ACC112 (cell line): ENCODE measurements around the gene USP9X.

Experiments
- H2AFZ ChIP-seq: fragments of 200-600 bp; sonication (generic); one replicate; pipeline ENCODE4 v1.6.0; 2017; ENCODE audit warnings: antibody characterized with exemption, low read length; ENCODE audit not compliant: unreplicated experiment
- H3K27ac ChIP-seq: fragments of 200-600 bp; sonication (generic); 2 replicates; pipeline ENCODE4 v1.5.1; 2014; ENCODE audit warnings: low read depth, mild to moderate bottlenecking, antibody characterized with exemption, low read length, moderate library complexity
- H3K27me3 ChIP-seq: fragments of 200-600 bp; sonication (generic); 2 replicates; pipeline ENCODE4 v1.6.1; 2014; ENCODE audit warnings: mild to moderate bottlenecking, antibody characterized with exemption, low read length, moderate library complexity, mixed read lengths; ENCODE audit not compliant: insufficient read depth
- H3K36me3 ChIP-seq: fragments of 200-600 bp; sonication (generic); 2 replicates; pipeline ENCODE4 v1.6.1; 2016; ENCODE audit warnings: mild to moderate bottlenecking, antibody characterized with exemption, low read length, moderate library complexity, mixed read lengths; ENCODE audit not compliant: insufficient read depth
- H3K4me1 ChIP-seq: fragments of 200-600 bp; sonication (generic); one replicate; pipeline ENCODE4 v1.6.1; 2016; ENCODE audit warnings: low read length, mixed read lengths; ENCODE audit not compliant: insufficient read depth, unreplicated experiment, control insufficient read depth
- H3K4me3 ChIP-seq: fragments of 200-600 bp; sonication (generic); 2 replicates; pipeline ENCODE4 v1.5.1; 2014; ENCODE audit warnings: mild to moderate bottlenecking, low read depth, low read length
- H3K79me2 ChIP-seq: fragments of 200-600 bp; sonication (generic); one replicate; pipeline ENCODE4 v1.6.0; 2016; ENCODE audit warnings: low read length; ENCODE audit not compliant: control insufficient read depth, unreplicated experiment, insufficient read depth

USP9X gene, protein sequence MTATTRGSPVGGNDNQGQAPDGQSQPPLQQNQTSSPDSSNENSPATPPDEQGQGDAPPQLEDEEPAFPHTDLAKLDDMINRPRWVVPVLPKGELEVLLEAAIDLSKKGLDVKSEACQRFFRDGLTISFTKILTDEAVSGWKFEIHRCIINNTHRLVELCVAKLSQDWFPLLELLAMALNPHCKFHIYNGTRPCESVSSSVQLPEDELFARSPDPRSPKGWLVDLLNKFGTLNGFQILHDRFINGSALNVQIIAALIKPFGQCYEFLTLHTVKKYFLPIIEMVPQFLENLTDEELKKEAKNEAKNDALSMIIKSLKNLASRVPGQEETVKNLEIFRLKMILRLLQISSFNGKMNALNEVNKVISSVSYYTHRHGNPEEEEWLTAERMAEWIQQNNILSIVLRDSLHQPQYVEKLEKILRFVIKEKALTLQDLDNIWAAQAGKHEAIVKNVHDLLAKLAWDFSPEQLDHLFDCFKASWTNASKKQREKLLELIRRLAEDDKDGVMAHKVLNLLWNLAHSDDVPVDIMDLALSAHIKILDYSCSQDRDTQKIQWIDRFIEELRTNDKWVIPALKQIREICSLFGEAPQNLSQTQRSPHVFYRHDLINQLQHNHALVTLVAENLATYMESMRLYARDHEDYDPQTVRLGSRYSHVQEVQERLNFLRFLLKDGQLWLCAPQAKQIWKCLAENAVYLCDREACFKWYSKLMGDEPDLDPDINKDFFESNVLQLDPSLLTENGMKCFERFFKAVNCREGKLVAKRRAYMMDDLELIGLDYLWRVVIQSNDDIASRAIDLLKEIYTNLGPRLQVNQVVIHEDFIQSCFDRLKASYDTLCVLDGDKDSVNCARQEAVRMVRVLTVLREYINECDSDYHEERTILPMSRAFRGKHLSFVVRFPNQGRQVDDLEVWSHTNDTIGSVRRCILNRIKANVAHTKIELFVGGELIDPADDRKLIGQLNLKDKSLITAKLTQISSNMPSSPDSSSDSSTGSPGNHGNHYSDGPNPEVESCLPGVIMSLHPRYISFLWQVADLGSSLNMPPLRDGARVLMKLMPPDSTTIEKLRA (N-terminal part only)

DNA sequence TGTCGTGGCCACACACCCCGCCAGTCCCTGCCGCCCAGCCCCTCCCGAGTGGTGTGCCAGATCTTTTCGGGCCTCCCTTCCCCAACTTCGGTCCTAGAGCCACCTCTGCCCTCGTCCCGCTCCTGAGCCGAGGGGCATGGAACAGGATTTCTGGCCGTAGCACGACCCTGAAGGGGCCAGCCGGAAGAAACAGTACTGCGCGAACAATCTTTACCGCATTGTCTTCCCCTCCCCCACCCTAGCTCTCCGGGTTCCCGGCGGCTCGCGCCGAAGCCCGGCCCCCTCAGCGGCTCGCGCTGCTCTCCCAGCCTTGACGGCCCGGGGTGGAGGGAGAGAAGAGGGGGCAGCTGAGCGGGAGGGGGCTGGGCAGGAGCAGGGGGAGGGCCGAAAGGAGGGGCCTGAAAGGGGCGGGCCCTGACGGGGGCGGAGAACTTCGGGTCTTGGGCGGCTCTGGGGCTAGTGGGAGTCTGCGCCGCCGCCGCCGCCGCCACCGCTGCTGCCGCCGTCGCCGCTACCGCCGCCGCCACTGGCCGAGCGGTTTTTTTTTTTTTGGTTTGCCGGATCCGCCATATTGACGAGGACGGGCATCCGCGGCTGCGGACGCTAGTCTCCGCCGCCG, at the start of gene USP9X:
Gene USP9X (plus strand): TSS at position 553 of the 619 bp plus-strand sequence. CDS start 38,184 bp downstream, outside the sequence.
- H2AFZ ChIP-seq: no peak within 1 kb of the TSS

DNA sequence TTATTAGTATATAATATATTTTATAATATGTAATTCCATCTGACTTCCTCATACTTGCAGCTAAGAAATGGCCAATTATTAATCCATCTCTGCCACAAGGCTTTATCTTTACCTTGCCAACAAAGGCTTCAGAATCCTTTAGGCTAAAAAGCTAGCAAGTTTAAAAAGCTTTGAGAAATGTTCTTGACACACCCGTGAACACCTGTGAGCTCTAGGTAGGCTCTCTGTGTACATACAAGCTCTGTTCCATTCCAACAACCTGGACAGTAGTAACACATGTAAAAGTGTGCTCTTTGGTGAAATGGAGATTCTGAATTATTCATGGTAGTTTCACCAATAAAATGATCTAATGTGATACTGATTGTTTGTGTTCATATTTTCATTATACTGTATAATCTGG, 49.7 kb upstream of the USP9X start:
- H2AFZ ChIP-seq: no peak overlapping the region
- H3K27me3 ChIP-seq: no peaks in the 10 kb centered on the region
- no peak overlapping the region for H3K27ac ChIP-seq
- H3K79me2 ChIP-seq: no peaks in the 10 kb centered on the region
- no peaks in the 10 kb centered on the region for H3K36me3 ChIP-seq
- no peak overlapping the region for H3K4me3 ChIP-seq
- H3K4me1 ChIP-seq: no peaks in the 10 kb centered on the region

More for the DNA sequence above, at the start of gene USP9X:
- no peaks in the 10 kb centered on the region for H3K27me3 ChIP-seq
- peaks cover 48% of the 10 kb centered on the region for H3K79me2 ChIP-seq
- peak within 1 kb of the TSS; percentile 100 for H3K27ac ChIP-seq
- peaks cover 14% of the 10 kb centered on the region for H3K4me1 ChIP-seq
- H3K36me3 ChIP-seq: no peaks in the 10 kb centered on the region
- peak within 1 kb of the TSS; percentile 85 for H3K4me3 ChIP-seq

DNA sequence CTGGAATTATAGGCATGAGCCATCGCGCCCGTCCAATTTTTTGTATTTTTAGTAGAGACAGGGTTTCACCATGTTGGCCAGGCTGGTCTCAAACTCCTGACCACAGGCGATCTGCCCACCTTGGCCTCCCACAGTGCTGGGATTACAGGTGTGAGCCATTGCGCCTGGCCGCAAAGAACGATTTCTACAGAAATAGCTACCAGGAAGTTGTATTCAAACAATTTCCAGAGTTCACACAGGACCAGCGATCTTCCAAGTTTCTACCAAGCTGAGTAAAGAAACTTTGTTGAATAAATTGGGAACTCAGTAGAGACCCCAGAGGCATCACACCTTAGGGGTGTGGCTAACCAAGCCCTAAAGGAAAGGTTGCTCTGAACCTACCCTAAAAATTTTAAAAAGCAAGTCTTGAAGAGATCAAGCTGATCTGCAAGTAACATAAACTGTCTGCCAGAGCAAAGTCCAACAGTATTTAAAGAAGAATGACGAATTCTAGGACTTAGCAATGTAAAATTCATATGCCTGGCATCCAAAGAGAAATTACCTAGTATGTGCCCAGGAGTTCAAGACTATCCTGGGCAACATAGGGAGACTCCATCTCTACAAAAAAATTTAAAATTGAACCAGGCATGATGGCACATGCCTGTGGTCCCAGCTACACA, 48.4 kb upstream of the USP9X start:
- no peak overlapping the region for H3K27ac ChIP-seq

DNA sequence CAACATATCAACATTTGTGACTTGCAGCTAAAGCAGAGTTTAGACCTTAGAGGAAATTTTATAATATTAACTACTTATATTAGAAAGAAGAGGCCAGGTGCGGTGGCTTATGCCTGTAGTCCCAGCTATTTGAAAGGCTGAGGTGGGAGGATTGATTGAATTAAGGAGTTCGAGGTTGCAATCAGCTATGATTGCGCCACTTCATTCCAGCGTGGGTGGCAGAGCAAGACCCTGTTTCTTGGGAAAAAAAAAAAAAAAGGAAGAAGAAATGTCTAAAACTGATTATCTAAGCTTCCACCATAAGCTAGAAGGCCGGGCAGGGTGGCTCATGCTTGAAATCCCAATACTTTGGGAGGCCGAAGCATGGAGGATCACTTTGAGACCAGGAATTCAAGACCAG, 42.0 kb upstream of the USP9X start:
- no peak overlapping the region for H3K4me3 ChIP-seq
- no peaks in the 10 kb centered on the region for H3K27me3 ChIP-seq
- peaks cover 20% of the 10 kb centered on the region for H3K4me1 ChIP-seq
- H2AFZ ChIP-seq: no peak overlapping the region
- H3K27ac ChIP-seq: 0 out of 2 replicates have a peak overlapping the region, but pooled peaks have one; percentile 58
- no peaks in the 10 kb centered on the region for H3K79me2 ChIP-seq
- H3K36me3 ChIP-seq: no peaks in the 10 kb centered on the region

More for the DNA sequence above, 48.4 kb upstream of the USP9X start:
- Histone ChIP-seq H2AFZ (no peak overlapping the region), H3K27me3 (no peaks in the 10 kb centered on the region), H3K4me3 (no peak overlapping the region), H3K36me3 (no peaks in the 10 kb centered on the region), H3K79me2 (no peaks in the 10 kb centered on the region), H3K4me1 (no peaks in the 10 kb centered on the region)

DNA sequence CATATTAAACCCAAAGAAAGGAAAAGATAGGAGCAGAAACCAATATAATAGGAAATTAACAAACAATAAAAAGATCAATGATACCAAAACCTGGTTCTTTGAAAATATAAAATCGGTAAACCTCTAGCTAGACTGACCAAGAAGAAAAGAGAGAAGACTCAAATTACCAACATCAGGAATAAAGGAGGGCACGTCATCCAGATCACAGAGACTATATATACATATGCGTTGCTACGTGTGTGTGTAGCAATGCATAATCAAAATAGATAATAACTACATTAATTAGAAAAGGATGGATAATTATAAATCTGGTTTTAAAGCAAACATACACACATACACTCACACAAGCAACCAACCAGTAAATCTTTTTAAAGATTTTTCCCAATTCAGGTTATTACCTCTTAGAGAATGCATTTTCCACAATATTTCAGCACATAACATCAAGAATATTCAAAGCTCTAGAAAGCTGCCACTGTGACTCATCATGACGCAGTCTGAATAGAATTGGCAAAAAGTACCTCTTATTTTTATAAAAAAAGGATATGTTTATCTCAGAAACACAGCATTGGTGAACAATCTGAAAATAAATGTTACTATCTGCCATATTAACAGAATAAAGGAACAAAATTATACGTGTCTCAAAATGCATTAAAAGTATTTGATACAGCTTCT, 41.4 kb upstream of the USP9X start:
- no peaks in the 10 kb centered on the region for H3K36me3 ChIP-seq
- H3K4me1 ChIP-seq: peaks cover 20% of the 10 kb centered on the region
- peak overlapping the region; percentile 58 for H3K27ac ChIP-seq
- H3K27me3 ChIP-seq: no peaks in the 10 kb centered on the region
- H2AFZ ChIP-seq: no peak overlapping the region
- H3K79me2 ChIP-seq: no peaks in the 10 kb centered on the region
- 0 out of 2 replicates have a peak overlapping the region, but pooled peaks have one; percentile 36 for H3K4me3 ChIP-seq

DNA sequence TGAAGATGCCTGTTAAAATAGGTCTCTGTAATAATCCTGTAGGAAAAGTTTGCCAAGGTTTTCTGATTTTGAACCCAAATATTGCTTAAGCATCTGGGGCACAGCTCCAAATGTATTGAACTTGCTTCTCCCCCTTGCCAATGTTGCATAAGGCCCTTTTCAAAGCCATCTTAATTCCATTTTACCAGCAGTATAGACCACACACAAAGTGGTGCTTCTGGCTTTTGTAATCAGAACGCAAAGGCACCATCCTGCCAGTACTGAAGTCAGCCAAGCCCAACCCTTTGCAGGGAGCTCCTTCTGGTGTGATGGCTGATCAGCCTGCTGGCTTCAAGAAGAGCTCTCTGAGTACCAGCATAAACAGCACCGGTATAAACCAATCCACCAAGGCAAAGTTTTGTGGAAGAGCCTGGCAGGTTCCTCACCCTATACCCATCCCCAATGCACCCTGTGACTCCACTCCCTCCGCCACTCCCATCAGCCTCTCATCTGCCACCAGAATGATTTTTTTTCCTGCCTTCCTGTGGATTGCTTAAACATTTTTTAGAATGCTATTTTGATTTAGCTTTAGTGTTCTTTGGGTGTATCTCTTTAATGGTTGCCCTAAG, 39.2 kb upstream of the USP9X start:
- H3K4me1 ChIP-seq: peaks cover 20% of the 10 kb centered on the region
- peak overlapping the region; percentile 87 for H2AFZ ChIP-seq
- H3K27ac ChIP-seq: peak overlapping the region; percentile 78; the same call in 1 of the 2 replicates
- no peaks in the 10 kb centered on the region for H3K36me3 ChIP-seq
- H3K27me3 ChIP-seq: no peaks in the 10 kb centered on the region
- H3K79me2 ChIP-seq: no peaks in the 10 kb centered on the region
- H3K4me3 ChIP-seq: no peak overlapping the region

DNA sequence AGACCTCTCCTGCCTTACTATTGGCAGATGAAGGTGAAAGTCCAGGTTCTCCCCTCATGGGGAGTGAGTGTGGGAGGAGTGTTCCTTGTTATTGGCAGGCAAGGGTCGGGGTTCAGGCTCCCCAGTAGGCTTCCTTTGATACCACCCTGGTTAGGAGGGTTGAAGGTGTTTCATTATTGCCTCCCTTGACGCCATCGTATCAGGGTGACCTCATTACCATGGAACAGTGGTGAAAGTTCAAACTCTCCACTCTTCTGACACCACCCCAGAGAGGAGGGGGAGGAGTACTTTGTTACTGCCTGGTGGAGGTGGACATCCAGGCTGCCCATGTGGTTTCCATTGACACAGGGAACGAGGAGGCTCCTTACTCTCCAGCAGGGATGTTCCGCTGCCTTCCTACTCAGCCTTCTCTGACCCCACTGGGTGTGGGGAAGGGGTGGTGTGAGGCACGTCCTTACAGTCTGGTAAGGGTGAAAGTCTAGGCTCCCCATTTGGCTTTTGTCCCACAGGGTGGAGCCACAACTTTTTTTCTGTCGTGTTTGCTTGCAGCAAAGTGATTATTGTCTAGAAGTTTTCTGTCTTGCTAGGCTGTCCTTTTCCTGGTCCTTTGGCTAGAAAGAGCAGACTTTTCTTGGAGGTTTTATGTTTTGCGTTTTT, 37.2 kb upstream of the USP9X start:
- no peak overlapping the region for H3K27ac ChIP-seq
- H2AFZ ChIP-seq: no peak overlapping the region
- no peaks in the 10 kb centered on the region for H3K27me3 ChIP-seq
- H3K36me3 ChIP-seq: no peaks in the 10 kb centered on the region
- H3K79me2 ChIP-seq: no peaks in the 10 kb centered on the region
- H3K4me1 ChIP-seq: peaks cover 20% of the 10 kb centered on the region
- no peak overlapping the region for H3K4me3 ChIP-seq

DNA sequence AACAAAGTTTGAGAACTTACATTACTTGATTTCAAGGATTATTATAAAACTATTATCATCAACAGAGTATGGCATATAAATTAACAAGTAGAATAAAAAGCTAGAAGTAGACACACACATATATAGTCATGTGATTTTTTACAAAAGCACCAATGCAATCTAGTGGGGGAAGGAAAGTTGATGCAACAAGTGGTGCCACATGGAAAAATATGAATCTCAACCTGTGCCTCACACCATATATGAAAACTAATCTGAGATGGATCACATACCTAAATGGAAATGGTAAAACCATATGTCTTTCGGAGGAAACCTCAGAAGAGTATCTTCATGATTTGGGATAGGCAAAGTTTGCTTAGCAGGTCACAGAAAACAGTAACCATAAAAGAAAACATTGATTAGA, 34.9 kb upstream of the USP9X start:
- H3K27ac ChIP-seq: no peak overlapping the region
- H3K27me3 ChIP-seq: no peaks in the 10 kb centered on the region
- H3K4me3 ChIP-seq: no peak overlapping the region
- H3K36me3 ChIP-seq: no peaks in the 10 kb centered on the region
- no peak overlapping the region for H2AFZ ChIP-seq
- no peaks in the 10 kb centered on the region for H3K79me2 ChIP-seq
- peaks cover 9% of the 10 kb centered on the region for H3K4me1 ChIP-seq

DNA sequence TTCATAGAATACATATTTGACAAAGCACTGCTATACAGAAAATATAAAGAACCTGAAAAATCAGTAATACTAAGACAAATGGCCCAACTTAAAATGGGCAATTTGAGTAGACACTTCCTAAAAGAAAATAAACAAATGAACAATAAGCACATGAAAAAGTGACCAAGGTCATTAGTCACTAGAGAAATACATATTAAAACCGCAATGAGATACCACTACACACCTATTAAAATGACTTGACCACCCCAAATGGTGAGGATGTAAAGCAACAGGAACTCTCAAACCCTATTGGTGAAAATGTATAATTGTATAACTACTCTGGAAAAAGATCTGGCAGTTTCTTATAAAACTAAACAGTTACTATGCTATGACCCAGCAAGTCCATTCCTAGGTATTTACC, 34.0 kb upstream of the USP9X start:
- peaks cover 1% of the 10 kb centered on the region for H3K4me1 ChIP-seq
- H2AFZ ChIP-seq: no peak overlapping the region
- no peak overlapping the region for H3K27ac ChIP-seq
- no peaks in the 10 kb centered on the region for H3K79me2 ChIP-seq
- no peak overlapping the region for H3K4me3 ChIP-seq
- H3K36me3 ChIP-seq: no peaks in the 10 kb centered on the region
- no peaks in the 10 kb centered on the region for H3K27me3 ChIP-seq
